ENCODE data around the gene PMFBP1.

DNA sequence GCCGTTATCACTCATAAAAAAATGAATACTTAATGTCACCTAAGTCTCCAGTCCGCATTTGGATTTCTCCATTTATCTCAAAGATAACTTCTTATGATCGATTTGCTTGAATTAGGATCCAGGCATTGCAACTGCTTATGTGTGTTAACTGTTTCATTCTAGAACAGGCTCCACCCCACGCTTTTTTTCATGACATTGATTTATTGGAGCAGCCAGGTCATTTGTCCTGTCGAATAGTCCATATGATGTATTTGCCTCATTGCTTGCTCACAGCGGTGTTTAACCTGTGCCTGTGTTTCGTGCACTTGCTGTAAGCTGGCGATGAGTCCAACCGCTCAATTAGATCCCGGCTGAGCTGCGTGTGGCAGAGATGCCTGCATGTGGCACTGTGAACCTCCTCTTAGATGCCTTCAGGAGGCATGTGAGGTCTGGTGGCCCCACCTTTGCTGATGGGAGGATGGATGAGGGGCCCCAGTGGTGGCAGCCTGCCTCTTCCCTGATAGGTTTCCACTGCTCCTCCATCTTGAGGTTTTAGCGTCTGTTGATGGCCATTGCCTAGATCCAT is 61.9 kb downstream of the PMFBP1 start:
- TF ChIP-seq, protein P1, sequence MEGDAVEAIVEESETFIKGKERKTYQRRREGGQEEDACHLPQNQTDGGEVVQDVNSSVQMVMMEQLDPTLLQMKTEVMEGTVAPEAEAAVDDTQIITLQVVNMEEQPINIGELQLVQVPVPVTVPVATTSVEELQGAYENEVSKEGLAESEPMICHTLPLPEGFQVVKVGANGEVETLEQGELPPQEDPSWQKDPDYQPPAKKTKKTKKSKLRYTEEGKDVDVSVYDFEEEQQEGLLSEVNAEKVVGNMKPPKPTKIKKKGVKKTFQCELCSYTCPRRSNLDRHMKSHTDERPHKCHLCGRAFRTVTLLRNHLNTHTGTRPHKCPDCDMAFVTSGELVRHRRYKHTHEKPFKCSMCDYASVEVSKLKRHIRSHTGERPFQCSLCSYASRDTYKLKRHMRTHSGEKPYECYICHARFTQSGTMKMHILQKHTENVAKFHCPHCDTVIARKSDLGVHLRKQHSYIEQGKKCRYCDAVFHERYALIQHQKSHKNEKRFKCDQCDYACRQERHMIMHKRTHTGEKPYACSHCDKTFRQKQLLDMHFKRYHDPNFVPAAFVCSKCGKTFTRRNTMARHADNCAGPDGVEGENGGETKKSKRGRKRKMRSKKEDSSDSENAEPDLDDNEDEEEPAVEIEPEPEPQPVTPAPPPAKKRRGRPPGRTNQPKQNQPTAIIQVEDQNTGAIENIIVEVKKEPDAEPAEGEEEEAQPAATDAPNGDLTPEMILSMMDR (IDR thresholded peaks at IDR 0.05 in 8 of 11, conservative IDR thresholded peaks at IDR 0.05 in 3 of 11), result no peak
- TF ChIP-seq POLR2AphosphoS5 (IDR thresholded peaks at IDR 0.05), result no peak

All from spleen (tissue), 7 donors.